HEK293 (cell line): ENCODE results near the gene SUMF1.

Source experiments
- CTCF ChIP-seq: fragments of 450-650 bp; formaldehyde crosslinking; IDR thresholded peaks from 2 replicates; pipeline ENCODE4 v1.5.1; 2016; ENCODE audit warnings: missing biosample characterization, missing genetic modification characterization
- GLI2 ChIP-seq: fragments of 450-650 bp; formaldehyde crosslinking; IDR thresholded peaks from 2 replicates; pipeline ENCODE4; 2017; ENCODE audit warnings: missing biosample characterization, missing genetic modification characterization, low read depth, borderline replicate concordance
- PRDM2 ChIP-seq: fragments of 450-650 bp; formaldehyde crosslinking; IDR thresholded peaks from 2 replicates; pipeline ENCODE4 v1.5.1; 2016; ENCODE audit warnings: missing biosample characterization, missing genetic modification characterization, borderline replicate concordance
- PRDM4 ChIP-seq: fragments of 450-650 bp; formaldehyde crosslinking; IDR thresholded peaks from 2 replicates; pipeline ENCODE4 v1.5.1; 2017; ENCODE audit warnings: missing biosample characterization, missing genetic modification characterization
- YY2 ChIP-seq: fragments of 450-650 bp; formaldehyde crosslinking; IDR thresholded peaks from 2 replicates; pipeline ENCODE4 v1.5.1; 2016; ENCODE audit warnings: missing biosample characterization, missing genetic modification characterization
- ZBTB10 ChIP-seq: fragments of 450-650 bp; formaldehyde crosslinking; IDR thresholded peaks from 2 replicates; pipeline ENCODE4 v1.5.1; 2016; ENCODE audit warnings: missing biosample characterization, missing genetic modification characterization
- ZNF16 ChIP-seq: fragments of 450-650 bp; formaldehyde crosslinking; IDR thresholded peaks from 2 replicates; pipeline ENCODE4 v1.5.1; 2016; ENCODE audit warnings: low read depth, missing biosample characterization, missing genetic modification characterization
- ZNF266 ChIP-seq: fragments of 450-650 bp; formaldehyde crosslinking; IDR thresholded peaks from 2 replicates; pipeline ENCODE4 v1.5.1; 2016; ENCODE audit warnings: missing biosample characterization, missing genetic modification characterization, low read depth
- ZNF274 ChIP-seq, 2 experiments: fragments of 200-500 bp in 1 of 2; fragments of 450-650 bp in 1 of 2; sonication (Bioruptor generic) in 1 of 2; formaldehyde crosslinking in 1 of 2; IDR thresholded peaks; 2 replicates each; pipeline versions ENCODE4 v1.5.1 to v1.6.1; 2014 to 2016; ENCODE audit warnings: borderline replicate concordance in 1 of 2, inconsistent platforms in 1 of 2, low read length in 1 of 2, missing biosample characterization in 1 of 2, missing genetic modification characterization in 1 of 2
- ZNF416 ChIP-seq: fragments of 450-650 bp; formaldehyde crosslinking; IDR thresholded peaks from 2 replicates; pipeline ENCODE4 v1.5.1; 2016; ENCODE audit warnings: missing biosample characterization, missing genetic modification characterization
- ZNF423 ChIP-seq: fragments of 450-650 bp; formaldehyde crosslinking; IDR thresholded peaks from 2 replicates; pipeline ENCODE4 v1.5.1; 2016; ENCODE audit warnings: missing biosample characterization, missing genetic modification characterization
- ZNF660 ChIP-seq: fragments of 450-650 bp; IDR thresholded peaks from 2 replicates; pipeline ENCODE4 v1.5.1; 2018; ENCODE audit warnings: missing biosample characterization, mild to moderate bottlenecking, missing genetic modification characterization

- TF ChIP-seq ZNF423 (tag by site-specific recombination): no peak
- TF ChIP-seq CTCF (tag by site-specific recombination): no peak
- TF ChIP-seq ZNF274 (IDR thresholded peaks at IDR 0.05; ENCODE audit: low read length): no peak
- TF ChIP-seq ZNF274 (tag by site-specific recombination; IDR thresholded peaks at IDR 0.05; ENCODE audit: borderline replicate concordance): no peak
- TF ChIP-seq ZNF416 (tag by site-specific recombination): no peak
- TF ChIP-seq YY2: no peak
- TF ChIP-seq PRDM2: no peak
- TF ChIP-seq GLI2: no peak
- TF ChIP-seq PRDM4: no peak
- no peak for TF ChIP-seq ZNF660 (tag by site-specific recombination)
- TF ChIP-seq ZNF16 (tag by site-specific recombination): no peak
- TF ChIP-seq ZNF266 (tag by site-specific recombination): no peak
- no peak for TF ChIP-seq ZBTB10 (tag by site-specific recombination)
These were observed 90.6 kb downstream of the SUMF1 start for GRCh38 chr3:4376499-4376898.
